K562 (cell line): ENCODE data around the gene METAP1D. TPM values are rescaled to one million over a fixed set of nuclear protein-coding genes. Genes with fewer than 3 reads are reported as not detected.

ENCODE experiments used
- BCOR ChIP-seq: fragments of 450-650 bp; IDR thresholded peaks from 2 replicates; pipeline ENCODE4 v1.6.1; 2016
- C11orf30 ChIP-seq: fragments of 450-650 bp; IDR thresholded peaks from 2 replicates; pipeline ENCODE4 v1.6.1; 2016; ENCODE audit warnings: low read depth, mild to moderate bottlenecking
- CBX5 ChIP-seq: IDR thresholded peaks from 2 replicates; pipeline ENCODE4 v1.6.1; 2014; ENCODE audit warnings: low read depth, borderline replicate concordance
- E2F6 ChIP-seq, 2 experiments: IDR thresholded peaks; 2 replicates each; pipeline ENCODE4 v1.6.1; 2011; ENCODE audit warnings: borderline replicate concordance in 1 of 2, control low read depth in 1 of 2, low read depth in 1 of 2, low read length in 1 of 2, mild to moderate bottlenecking in 1 of 2, mixed read lengths in 1 of 2, moderate library complexity in 1 of 2; ENCODE audit not compliant: insufficient read depth in 1 of 2, insufficient read length in 1 of 2, poor library complexity in 1 of 2, severe bottlenecking in 1 of 2; ENCODE audit errors: extremely low read depth in 1 of 2
- FUS ChIP-seq: fragments of 200-400 bp; formaldehyde crosslinking; optimal IDR thresholded peaks from 2 replicates; pipeline ENCODE3; 2017; ENCODE audit warnings: low read depth, low read length
- GABPB2 ChIP-seq: fragments of 250-450 bp; sonication (Bioruptor Pico); conservative IDR thresholded peaks from 2 replicates; pipeline ENCODE4 v1.5.1; 2021; ENCODE audit warnings: mild to moderate bottlenecking
- HDGF ChIP-seq: fragments of 450-650 bp; IDR thresholded peaks from 2 replicates; pipeline ENCODE4 v1.6.1; 2016
- MCM5 ChIP-seq: fragments of 450-650 bp; IDR thresholded peaks from 2 replicates; pipeline ENCODE4 v1.6.1; 2016; ENCODE audit warnings: low read depth
- PCBP1 ChIP-seq: fragments of 200-400 bp; formaldehyde crosslinking; IDR thresholded peaks from 2 replicates; pipeline ENCODE4 v1.6.1; 2018; ENCODE audit warnings: mild to moderate bottlenecking, low read depth, low read length; ENCODE audit not compliant: poor library complexity, severe bottlenecking
- PCBP2 ChIP-seq: fragments of 200-400 bp; formaldehyde crosslinking; IDR thresholded peaks from 2 replicates; pipeline ENCODE4 v1.6.1; 2018; ENCODE audit warnings: low read length, low read depth, mild to moderate bottlenecking, moderate library complexity; ENCODE audit not compliant: poor library complexity, severe bottlenecking
- TARDBP ChIP-seq: fragments of 450-650 bp; IDR thresholded peaks from 2 replicates; pipeline ENCODE4 v1.6.1; 2016
- THRA ChIP-seq: fragments of 450-650 bp; IDR thresholded peaks from 2 replicates; pipeline ENCODE4 v1.6.1; 2017; ENCODE audit warnings: mild to moderate bottlenecking, moderate library complexity
- ZNF583 ChIP-seq: fragments of 250-450 bp; sonication (Bioruptor Pico); IDR thresholded peaks from 2 replicates; pipeline ENCODE4 v1.4.0; 2020
- ZNF79 ChIP-seq: fragments of 250-450 bp; sonication (Bioruptor Pico); IDR thresholded peaks from 2 replicates; pipeline ENCODE4 v1.4.0; 2020; ENCODE audit warnings: low read depth, mild to moderate bottlenecking, moderate library complexity
- polyA plus RNA-seq, 8 experiments: library from polyadenylated mRNA; depleted of rRNA in 4 of 8; stranded (reverse) in 5 of 8; unstranded in 3 of 8; fragments of >200 nt; fragmentation: Nextera tagmentation in 2 of 8; fragmentation: Illumina TruSeq in 1 of 8; extraction: Ambion mirVana in 2 of 8; extraction: Trizol in 1 of 8; gene quantifications; 2 replicates each; pipeline versions ENCODE4 v1.2.1 to v1.2.3, GENCODE V29; 2011 to 2014; ENCODE audit warnings: inconsistent platforms in 1 of 8, missing spikeins in 1 of 8
- total RNA-seq, 7 experiments: library from RNA; depleted of rRNA in 6 of 7; stranded (reverse); fragments of >200 nt in 6 of 7; fragmentation: Illumina TruSeq in 2 of 7; extraction: Trizol in 2 of 7; gene quantifications; 2 replicates each; pipeline versions ENCODE4 v1.2.1 to v1.2.3, GENCODE V29; 2011 to 2021; ENCODE audit warnings: low replicate concordance in 1 of 7
- TF ChIP-seq, protein P1 (sequence below): sonication (generic); formaldehyde crosslinking; IDR thresholded peaks from 2 replicates; pipeline ENCODE4 v1.5.0; 2020; ENCODE audit warnings: missing genetic modification reagents
- TF ChIP-seq, protein P2 (sequence below): sonication (generic); formaldehyde crosslinking; IDR thresholded peaks from 2 replicates; pipeline ENCODE4 v1.8.1; 2023; ENCODE audit warnings: mild to moderate bottlenecking, missing genetic modification reagents
- TF ChIP-seq, protein P3 (sequence below): sonication (generic); formaldehyde crosslinking; IDR thresholded peaks from 2 replicates; pipeline ENCODE4 v1.8.0; 2022; ENCODE audit warnings: missing genetic modification reagents, mild to moderate bottlenecking, borderline replicate concordance
- TF ChIP-seq, protein P4 (sequence below), 2 experiments: fragments of 450-650 bp; conservative IDR thresholded peaks; 2 replicates each; pipeline ENCODE4 v1.6.1; 2017; ENCODE audit warnings: mild to moderate bottlenecking in 2 of 2, moderate library complexity in 2 of 2

METAP1D gene
- total and polyA plus RNA-seq, 9 of the 15 experiments (the other 6 are each of a cell fraction or from before 2014, with no cell fraction given), result 8.0 to 23.4 (median 15.7) TPM

- TF ChIP-seq E2F6 (IDR thresholded peaks at IDR 0.05; ENCODE audit: borderline replicate concordance in 1 of 2, extremely low read depth in 1 of 2, insufficient read depth in 1 of 2, insufficient read length in 1 of 2, low read depth in 1 of 2, low read length in 1 of 2, poor library complexity in 1 of 2, severe bottlenecking in 1 of 2), result peak; percentile 78 to 87
- TF ChIP-seq TARDBP, result 0 out of 2 replicates have a peak, but pooled peaks have one; percentile 28
- TF ChIP-seq BCOR, result peak; percentile 58; the same call in 1 of the 2 replicates
- TF ChIP-seq PCBP1, result peak; percentile 96
- TF ChIP-seq GABPB2 (CRISPR knock-in tag), result no peak
- TF ChIP-seq, protein P1, sequence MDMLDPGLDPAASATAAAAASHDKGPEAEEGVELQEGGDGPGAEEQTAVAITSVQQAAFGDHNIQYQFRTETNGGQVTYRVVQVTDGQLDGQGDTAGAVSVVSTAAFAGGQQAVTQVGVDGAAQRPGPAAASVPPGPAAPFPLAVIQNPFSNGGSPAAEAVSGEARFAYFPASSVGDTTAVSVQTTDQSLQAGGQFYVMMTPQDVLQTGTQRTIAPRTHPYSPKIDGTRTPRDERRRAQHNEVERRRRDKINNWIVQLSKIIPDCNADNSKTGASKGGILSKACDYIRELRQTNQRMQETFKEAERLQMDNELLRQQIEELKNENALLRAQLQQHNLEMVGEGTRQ (CRISPR knock-in tag), result no peak; the same call in 1 of the 2 replicates
- TF ChIP-seq, protein P2, sequence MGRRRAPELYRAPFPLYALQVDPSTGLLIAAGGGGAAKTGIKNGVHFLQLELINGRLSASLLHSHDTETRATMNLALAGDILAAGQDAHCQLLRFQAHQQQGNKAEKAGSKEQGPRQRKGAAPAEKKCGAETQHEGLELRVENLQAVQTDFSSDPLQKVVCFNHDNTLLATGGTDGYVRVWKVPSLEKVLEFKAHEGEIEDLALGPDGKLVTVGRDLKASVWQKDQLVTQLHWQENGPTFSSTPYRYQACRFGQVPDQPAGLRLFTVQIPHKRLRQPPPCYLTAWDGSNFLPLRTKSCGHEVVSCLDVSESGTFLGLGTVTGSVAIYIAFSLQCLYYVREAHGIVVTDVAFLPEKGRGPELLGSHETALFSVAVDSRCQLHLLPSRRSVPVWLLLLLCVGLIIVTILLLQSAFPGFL (CRISPR knock-in tag), result 0 out of 2 replicates have a peak, but pooled peaks have one; percentile 45
- TF ChIP-seq C11orf30, result no peak
- 0 out of 2 replicates have a peak, but pooled peaks have one; percentile 9 for TF ChIP-seq ZNF583 (CRISPR knock-in tag)
- no peak for TF ChIP-seq HDGF
- no peak for TF ChIP-seq ZNF79 (CRISPR knock-in tag)
- no peak for TF ChIP-seq PCBP2
- no peak for TF ChIP-seq THRA
- TF ChIP-seq, protein P3, sequence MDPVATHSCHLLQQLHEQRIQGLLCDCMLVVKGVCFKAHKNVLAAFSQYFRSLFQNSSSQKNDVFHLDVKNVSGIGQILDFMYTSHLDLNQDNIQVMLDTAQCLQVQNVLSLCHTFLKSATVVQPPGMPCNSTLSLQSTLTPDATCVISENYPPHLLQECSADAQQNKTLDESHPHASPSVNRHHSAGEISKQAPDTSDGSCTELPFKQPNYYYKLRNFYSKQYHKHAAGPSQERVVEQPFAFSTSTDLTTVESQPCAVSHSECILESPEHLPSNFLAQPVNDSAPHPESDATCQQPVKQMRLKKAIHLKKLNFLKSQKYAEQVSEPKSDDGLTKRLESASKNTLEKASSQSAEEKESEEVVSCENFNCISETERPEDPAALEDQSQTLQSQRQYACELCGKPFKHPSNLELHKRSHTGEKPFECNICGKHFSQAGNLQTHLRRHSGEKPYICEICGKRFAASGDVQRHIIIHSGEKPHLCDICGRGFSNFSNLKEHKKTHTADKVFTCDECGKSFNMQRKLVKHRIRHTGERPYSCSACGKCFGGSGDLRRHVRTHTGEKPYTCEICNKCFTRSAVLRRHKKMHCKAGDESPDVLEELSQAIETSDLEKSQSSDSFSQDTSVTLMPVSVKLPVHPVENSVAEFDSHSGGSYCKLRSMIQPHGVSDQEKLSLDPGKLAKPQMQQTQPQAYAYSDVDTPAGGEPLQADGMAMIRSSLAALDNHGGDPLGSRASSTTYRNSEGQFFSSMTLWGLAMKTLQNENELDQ, result no peak
- TF ChIP-seq MCM5, result no peak
- TF ChIP-seq FUS, result peak; percentile 32
- TF ChIP-seq CBX5, result no peak
- TF ChIP-seq, protein P4, sequence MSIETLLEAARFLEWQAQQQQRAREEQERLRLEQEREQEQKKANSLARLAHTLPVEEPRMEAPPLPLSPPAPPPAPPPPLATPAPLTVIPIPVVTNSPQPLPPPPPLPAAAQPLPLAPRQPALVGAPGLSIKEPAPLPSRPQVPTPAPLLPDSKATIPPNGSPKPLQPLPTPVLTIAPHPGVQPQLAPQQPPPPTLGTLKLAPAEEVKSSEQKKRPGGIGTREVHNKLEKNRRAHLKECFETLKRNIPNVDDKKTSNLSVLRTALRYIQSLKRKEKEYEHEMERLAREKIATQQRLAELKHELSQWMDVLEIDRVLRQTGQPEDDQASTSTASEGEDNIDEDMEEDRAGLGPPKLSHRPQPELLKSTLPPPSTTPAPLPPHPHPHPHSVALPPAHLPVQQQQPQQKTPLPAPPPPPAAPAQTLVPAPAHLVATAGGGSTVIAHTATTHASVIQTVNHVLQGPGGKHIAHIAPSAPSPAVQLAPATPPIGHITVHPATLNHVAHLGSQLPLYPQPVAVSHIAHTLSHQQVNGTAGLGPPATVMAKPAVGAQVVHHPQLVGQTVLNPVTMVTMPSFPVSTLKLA (conservative IDR thresholded peaks at IDR 0.05), result peak; percentile 60 to 78; a peak in 2 of 4 replicates
Measured at GRCh38 chr2:172084645-172085459, 85.1 kb downstream of the METAP1D start (continued).
